ENCODE results near the gene OVCH1.

GRCh38 chr12:29510591-29511185 lies 13.2 kb upstream of the OVCH1 start:
- no peak for TF ChIP-seq CTCF (IDR thresholded peaks at IDR 0.05; ENCODE audit: low read depth, low read length)
- peak; percentile 61; the same call in 1 of the 2 replicates for TF ChIP-seq MAX (IDR thresholded peaks at IDR 0.05; ENCODE audit: low read depth, low read length)
- no peak for TF ChIP-seq POLR2A (IDR thresholded peaks at IDR 0.05; ENCODE audit: extremely low read depth, insufficient read length)

All from NB4 (cell line).